T-helper 1 cell treated with Interleukin-12 subunit alpha and Interleukin-12 subunit beta and Interleukin-4 antibody, amounts not matched to agents 30 ng/mL and 1 ng/mL, for 36 hours (primary cell): ENCODE measurements around the gene CAPN10. TPM values are rescaled to one million over a fixed set of nuclear protein-coding genes. Genes with fewer than 3 reads are reported as not detected.
"Not testable (repeated sequence)": the region's sequence is repeated elsewhere in the genome, so short reads cannot be mapped to it uniquely, and the experiment has no call there.

Source experiments
- intact Hi-C: fragments of 100-400 bp; cut with micrococcal nuclease; formaldehyde crosslinking; loops from one replicate; pipeline ENCODE4 v1.15.1; 2024
- total RNA-seq: library from RNA; stranded (reverse); gene quantifications from 2 replicates; pipeline ENCODE4 v1.2.3, GENCODE V29; 2022

Gene CAPN10
- total RNA-seq, 1 donor from 2014 or later: 65.8 TPM

DNA sequence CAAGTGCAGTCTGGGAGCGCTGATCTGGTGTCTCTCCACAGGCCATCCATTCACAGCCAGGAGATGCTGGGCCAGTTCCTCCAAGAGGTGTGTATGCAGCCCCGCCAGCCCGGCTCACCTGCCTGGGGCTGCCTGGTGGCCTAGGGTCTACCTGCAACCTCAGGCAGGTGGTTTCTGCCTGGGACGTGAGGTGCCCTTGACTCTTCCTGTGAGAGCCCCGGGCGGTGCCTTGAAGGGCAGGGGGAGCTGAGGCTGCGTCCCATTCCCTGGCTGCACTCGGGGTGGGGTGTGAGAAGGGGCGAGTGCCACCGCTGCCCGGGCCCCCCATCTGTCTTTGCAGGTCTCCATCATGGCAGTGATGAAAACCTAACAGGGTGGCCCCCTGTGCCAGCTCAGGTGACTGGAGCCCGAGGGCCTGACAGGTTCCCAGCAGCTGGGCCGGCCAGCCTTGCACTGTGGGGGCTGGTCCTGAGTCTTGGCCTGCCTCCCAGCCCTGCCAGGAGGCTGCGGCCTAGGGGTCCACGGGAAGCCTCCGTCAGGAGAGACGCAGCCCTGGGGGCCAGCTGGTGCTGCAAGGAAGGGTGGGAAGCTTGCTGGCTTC, 11.9 kb downstream of the CAPN10 start:
- intact Hi-C loops: no loop called here

DNA sequence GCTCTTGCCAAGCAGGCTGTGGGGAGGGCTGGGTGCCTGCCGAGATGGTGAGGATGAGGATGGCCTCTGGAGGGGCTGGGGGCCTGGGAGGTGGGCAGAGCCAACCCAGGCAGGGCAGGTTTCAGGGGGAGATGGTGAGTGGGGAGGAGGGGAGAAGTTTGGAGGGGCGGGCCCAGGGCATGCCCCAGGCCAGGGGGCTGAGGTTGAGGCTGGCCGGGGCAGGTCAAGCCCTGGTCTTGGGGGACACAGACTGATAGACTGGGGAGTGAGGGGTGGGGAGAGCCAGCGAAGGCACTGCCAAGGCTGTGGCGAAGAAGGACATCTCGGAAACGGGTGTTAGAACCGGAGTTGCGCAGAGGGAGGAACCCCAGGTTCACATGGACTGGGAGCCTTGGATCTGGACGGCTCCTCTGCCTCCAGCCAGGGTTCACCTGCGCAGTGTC, 12.6 kb downstream of the CAPN10 start:
- intact Hi-C loops: no loop called here

DNA sequence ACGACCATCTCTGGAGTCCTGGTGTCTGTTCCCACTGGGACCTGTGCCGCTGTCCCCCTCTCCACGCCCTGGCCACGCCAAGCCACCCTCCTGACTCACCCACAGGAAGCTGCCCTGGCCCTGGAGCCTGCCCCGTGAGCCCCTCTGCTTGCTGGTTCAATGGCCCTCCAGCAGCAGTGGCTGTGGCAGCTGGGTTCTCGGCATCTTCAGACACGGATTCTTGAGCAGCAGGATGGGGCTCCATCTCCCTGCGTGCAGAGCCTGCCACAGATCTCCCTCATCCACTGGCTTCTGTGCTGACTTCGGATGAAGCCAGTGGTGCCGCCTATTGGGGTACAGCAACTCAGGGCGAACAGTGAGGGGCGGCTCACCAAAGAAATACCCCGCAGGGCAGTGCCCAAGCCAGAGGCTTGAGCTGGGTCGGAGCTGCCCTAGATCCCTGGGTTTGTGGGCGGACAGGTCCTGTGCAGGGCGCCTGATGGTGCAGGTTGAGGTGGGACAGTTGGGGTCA, 14.0 kb downstream of the CAPN10 start:
- intact Hi-C loops: no loop called here

DNA sequence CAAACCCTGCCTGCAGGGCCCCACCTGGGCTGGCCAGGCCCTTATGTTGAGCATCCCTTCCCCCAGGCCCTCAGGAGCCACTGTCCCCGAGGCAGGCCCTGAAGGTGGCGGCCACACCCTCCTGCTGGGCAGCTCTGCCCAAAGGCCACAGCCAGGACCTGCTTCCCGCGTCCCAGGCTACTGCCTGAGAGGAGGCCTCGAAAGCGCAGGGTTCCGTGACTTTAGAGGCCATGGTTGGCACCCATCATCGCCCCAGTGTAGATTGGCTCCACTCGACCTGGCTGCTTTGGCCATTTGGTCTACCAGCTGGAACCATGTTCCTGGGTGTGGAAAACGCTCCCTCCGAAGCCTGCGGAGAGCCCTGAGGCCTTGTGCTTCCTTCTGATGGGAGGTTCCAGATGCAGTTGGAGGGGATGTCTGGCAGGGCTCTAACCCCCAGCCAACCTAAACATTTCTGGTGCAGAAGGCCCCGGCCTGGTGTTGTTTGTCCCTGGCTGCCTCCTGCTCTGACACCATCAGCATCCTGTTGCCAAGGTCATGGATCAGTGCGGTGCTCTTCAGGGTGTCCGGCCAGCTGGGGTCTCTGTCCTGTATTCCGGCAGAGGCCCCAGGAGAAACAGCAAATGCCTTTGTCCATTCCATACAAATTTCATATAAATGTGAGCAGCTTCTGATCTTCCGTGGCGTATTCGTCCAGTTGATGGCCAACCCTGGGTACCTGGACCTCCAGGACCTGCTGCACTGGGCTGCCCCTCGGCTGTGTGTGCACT, 14.7 kb downstream of the CAPN10 start:
- intact Hi-C loops: no loop called here

DNA sequence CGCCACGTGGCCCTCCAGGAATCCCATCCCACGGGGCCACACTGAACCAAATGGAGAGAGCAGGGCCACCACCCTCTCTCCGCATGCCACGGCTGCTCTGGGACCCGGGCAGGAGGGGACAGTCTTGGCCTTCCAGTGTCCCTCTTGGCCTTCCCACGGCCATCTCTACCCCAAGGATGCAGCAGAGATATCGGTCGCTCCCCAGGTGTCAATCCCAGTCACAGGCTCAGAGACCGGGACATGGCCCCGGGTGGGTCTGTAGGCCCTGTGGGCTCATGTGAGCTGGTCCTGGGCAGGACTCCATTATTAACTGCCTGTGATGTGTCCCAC, 15.3 kb downstream of the CAPN10 start:
- intact Hi-C loops: no loop called here

DNA sequence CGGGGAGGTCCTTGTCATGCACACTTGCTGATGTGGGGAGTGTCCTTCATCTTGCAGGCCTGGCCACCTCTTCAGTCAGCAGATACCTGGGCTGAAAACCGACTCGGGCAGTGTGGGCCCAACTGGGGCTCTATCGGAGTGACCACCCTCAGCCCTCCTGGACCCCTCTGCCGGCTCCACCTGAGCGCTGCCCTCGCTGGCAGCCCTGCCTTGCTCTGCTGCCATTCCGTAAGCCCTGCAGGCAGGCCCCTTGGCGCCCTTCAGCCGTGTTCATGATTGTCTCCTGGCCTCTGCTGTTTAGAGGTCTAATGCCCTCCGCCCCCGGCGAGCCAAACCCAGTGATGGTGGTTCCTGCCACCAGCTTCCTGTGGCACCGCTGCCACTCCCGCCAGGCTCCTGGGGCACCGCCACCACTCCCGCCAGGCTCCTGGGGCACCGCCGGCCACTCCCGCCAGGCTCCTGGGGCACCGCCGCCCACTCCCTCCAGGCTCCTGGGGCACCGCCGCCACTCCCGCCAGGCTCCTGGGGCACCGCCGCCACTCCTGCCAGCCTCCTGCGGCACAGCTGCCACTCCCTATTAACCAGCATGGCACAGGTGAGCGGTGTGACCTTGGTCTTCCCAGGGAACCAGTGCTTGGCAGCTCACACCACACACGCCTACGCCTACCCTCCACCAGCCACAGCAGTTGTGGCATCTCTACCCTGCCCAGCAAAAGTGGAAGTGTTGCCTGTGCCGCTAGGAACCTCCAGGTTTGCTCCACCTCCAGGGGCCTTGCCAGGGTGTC, 15.9 kb downstream of the CAPN10 start:
- intact Hi-C loops: no loop called here

DNA sequence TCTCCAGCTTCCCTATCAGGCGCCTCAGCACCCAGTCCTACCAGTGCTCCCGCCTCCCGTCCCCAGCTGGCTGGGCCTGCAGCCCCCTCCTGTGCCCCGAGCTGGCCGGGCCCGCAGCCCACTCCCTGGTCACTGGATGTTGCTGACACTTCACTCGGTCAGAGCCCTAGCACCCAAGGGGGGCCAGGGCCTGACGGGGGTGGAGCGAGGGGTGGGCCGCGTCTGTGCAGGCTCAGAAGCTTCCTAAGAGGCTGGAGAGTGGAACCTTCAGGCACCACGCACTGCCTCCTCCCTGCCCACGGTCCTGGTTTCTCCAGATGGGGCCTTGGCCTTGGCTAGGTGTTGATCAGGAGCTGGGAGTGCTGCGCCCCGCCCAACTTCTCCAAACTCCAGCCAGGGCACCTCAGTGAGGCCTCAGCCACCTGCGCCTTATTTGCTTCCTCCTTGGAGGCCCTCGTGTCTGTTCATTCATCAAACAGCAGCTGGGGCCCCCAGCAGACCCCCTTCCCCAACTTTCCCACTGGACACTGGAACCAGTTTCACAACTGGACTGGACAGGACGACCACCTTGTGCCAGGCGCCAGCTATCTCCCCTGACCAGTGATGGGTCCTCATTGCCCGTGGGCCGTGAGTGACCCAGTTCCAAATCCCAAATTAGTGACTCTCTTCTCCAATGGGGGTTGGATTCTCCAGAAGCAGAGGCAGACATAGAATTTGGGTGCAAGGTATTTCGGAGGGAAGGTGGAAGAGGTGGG, 16.7 kb downstream of the CAPN10 start:
- intact Hi-C loops: no loop called here

DNA sequence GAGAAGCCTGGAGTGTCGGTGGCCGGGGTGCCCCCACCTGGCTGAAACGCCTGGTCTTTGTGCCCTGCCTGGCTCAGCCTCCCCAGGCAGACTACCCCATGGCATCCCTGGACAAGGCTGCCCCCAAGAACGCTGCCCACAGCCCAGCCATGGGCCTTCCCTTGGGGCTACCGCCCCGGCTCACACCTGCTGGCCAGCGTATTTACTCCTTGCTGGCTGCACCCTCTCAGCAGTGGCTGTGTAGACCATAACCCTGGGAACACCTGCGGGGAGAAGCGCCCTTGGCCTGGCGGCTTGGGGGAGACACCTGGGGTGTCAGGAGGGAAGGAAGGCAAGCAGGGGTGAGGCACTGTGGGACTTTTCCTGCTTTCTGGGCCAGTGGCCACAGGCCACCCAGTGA, 17.3 kb downstream of the CAPN10 start:
- intact Hi-C loops: no loop called here

DNA sequence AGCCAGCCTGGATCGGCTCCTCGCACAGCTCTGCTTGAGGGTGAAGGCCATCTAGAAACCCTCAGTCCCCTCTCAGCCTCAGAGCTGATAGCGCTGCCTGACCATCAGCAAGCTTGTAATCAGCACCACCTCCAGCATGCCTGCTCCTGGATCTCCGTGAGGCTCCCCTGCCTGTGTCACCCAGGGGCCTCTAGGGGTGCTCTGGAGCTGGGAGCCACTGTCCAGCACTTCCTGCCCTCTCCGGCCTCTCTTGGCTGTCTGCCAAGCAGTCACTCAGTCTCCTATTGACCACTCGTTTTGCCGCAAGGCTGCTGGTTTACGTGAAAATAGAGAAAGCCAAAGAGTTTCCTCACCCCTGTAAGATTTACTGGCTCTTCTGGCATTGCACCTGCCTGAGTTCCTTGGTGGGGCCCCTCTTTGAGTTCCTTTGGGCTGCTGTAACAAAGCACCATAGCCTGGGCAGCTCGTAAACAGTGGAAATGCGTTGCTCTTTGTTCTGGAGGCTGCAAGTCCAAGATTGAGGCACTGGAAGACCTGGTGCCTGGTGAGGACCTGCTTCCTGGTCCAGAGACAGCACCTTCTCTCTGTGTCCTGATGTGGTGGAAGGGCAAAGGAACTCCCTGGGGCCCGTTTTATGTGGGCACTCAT, 17.9 kb downstream of the CAPN10 start:
- intact Hi-C loops: no loop called here

DNA sequence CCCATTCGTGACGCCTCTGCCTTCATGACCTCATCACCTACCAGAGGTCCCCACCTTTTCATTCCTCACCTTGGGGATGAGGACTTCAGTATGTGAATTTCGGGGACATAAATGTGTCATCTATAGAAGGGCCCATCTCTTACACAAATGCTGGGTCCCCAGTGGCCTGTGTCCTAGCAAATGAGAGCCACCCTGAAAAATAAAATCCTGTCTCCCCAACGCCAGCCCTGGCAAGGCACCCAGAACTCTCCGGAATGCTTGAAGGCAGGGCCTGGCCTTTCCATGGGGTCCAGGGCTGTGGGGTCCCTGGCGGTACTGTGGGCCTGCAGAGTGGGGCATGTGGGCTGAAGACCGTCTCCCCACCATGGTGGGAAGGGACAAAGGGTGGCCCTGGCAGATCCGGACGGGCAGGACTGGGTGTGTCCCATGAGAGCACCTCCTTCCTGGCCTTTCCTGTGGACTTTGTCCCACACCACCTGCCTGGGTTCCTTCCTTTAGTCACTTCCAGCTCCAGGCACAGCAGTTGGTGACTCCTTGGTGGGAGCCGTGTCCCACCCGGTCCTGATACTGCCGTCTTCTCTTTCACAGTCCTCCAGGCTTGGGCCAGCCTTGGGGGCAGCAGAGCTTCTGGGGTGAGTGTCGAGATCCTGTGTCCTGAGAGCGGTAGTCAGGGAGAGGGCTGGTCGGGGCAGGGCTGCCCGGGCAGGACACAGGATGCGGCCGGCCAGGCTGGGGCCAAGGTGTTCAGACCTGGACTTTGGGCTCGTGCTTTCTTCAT, 18.6 kb downstream of the CAPN10 start:
- intact Hi-C loops: no loop called here

DNA sequence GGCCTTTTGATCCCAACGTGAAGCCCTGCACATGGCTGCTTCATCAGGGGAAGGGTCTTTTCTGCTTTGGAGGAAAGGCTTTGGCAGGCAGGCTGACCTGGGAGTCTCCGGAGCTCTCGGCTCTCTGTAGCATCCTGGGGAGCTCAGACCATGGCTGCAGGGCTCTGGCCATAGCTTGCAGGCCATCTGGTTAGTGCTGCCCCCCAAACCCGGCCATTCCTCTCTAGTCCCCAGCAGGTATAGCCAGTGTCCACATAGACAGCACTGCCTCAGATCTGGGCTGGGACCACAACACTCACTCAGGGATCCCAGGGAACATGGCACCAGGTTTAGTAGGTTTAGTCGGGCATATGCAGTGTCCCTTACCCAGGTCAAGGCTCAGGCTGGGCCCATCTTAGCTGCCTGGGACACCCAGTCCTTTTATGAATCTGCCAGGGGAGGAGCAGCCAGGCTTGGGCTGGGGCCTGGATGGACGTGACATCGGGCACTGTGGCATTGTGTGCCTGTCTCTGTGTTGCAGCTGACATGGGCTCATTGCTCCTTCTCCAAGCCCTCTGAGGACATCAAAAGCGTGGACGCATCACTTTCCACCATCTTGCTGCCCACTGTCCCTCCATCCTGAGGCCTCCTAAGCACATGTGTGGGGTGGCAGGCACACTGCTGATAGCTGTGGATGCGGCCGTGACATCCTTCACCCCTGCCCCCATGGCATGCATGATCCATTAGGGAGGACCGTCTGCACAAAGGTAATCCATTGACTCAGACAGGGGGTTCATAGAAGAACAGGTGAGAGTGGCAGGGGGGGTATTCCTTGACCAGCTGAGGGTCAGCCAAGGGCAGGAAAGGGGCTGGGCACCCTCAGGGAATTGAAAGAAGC, 19.6 kb downstream of the CAPN10 start:
- intact Hi-C loops: no loop called here

DNA sequence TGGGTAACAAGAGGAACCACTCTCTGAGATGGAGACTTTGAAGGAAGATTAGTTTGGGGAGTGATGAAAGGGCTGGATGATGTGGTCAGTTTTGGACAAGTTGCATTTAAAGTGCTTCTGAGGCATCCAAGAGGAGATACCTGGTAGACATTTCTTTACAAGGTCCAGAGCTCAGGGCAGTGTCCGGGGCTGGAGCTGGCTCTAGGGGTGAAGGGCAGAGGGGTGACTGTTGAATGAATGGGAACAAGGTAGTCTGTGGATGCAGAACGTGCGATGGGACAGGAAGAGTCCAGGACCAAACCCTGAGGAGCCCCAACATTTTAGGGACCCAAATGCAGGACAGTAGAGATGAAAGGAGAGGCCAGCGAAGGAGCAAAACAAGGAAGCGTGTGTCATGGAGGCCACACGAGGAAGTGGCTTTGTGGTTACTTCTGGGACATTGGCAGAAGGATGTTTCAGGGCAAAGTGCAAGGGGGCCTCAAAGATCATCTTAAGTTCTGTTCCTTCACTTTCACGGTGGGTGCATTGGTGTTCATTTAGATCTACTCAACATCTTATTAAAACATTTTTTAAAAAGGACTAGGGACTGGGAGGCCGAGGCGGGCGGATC, 25.2 kb downstream of the CAPN10 start:
- intact Hi-C loops: loop anchor here (1.0 kb wide), 1 partner anchor 10 kb away; no protein-coding TSS in a partner anchor

DNA sequence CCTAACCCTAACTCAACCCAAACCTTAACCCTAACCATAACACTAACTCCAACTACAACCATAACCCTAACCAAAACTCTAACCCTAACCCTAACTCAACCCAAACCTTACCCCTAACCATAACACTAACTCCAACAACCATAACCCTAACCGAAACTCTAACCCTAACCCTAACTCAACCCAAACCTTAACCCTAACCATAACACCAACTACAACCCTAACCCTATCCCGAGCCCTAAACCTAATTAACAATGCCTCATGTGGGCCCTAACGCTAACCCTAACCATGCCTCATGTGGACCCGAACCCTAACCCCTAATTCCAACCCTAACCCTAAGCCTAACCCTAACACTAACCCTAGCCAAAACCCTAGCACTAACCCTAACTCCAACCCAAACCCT, 27.2 kb downstream of the CAPN10 start:
- intact Hi-C loops: no loop called here

DNA sequence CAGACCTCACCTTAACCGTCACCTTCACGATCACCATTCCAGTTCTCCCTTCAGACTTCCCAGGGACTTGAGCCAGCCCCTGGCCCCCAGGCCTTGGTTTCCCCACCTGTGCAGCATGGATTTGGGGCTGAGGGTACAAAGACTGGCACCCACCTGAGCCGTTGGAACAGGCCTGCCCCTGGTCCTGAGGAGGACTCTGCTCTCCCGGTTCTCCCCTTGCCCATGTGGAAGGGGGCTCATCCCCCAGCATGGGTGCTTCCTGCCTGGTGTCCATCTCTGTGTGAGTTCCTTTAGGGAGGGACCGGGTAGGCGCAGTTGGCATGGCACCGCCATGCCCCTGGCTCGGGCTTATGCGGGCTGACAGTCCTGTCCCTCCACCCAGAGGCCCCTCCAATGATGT, 27.9 kb downstream of the CAPN10 start:
- intact Hi-C loops: no loop called here

DNA sequence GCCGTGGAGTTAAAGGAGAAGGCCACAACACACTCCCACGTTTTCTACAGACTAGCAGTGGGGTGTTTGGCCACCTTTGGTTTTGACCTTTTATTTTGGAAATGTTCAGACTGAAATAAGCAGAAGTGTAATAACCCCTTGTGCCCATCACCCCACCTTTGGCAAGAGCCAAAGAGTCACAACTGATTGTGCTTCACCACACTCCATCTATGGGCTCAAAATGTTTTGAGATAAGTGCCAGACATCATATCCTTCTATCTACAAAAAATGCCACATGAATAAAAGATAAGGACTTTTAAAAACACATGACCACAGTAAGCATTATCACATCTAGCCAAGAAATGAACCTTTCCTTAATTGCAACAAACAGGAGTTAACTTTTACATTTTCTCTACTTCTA, 28.9 kb downstream of the CAPN10 start:
- intact Hi-C loops: no loop called here

DNA sequence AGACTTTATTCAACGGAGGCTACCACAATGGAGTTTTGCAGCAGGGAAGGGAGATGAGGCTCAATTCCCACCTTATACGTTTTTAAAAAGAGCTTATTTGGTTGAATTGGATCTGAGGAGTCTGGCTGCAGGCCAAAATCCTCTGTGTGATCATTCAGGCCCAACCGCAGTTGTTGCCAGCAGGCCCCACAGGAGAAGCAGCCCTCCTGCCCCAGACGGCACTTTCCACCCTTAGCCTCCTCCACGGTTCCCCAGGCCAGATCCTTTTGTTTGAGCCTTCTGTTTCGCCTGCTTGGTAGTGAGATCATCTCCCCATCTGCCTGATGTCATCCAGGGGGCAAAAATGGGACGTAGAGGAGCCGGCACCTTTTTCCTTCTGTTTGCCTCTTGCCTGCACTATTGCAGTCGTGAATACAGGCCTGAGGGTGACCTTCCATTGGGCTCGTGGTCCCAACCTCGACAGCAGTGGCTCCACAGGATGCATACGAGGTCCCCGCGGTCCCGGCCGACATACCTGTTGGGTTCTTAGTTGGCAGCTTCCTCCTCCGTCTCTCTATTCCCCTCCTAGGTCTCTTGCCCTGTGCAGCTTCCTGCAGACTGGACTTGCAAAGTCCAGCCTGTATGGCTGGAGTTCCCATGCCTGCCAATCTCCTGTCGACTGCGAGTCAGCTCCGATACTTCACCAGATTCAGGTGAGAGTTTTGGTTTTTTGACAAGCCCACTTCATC, 29.4 kb downstream of the CAPN10 start:
- intact Hi-C loops: no loop called here

DNA sequence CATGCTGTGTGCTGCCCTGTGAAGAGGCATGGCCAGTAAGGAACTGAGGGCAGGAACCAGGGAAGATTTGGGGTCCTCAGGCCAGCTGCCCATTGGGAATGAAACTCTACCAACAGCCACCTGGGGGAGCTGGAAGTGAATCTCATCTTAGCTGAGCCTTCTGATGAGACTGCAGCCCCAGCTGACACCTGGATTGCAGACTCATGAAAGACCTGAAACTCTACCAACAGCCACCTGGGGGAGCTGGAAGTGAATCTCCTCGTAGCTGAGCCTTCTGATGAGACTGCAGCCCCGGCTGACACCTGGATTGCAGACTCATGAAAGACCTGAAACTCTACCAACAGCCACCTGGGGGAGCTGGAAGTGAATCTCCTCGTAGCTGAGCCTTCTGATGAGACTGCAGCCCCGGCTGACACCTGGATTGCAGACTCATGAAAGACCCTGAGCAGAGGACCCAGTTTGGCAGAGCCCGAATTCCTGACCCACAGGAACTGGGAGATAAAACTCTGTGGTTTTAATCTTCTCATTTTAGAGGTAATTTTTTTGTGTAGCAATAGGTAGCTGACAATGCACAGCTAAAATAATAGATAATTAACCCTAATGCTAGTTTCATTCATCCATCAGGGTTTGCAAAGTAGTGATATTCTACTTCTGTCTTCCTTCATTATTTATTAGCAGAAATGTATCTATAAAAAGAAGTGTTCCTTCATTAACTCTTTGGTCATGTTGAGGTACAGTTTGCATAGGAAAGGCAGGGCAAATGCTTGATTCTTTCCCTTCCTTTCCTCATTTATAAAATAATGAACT, 30.5 kb downstream of the CAPN10 start:
- intact Hi-C loops: not testable (repeated sequence)
